HCT116 (cell line): ENCODE data around the gene METTL13. TPM values are rescaled to one million over a fixed set of nuclear protein-coding genes. Genes with fewer than 3 reads are reported as not detected.
A peak's percentile ranks its signal among the peaks of the same experiment; 100 is the strongest.

Experiments
- ATAC-seq: fragments of 200-7000 bp; cut with Tn5 transposase; 2 replicates; pipeline ENCODE4 v1.9.1; 2020; ENCODE audit warnings: mild to moderate bottlenecking, moderate library complexity
- BruUV-seq: library from RNA; stranded (reverse); fragments of 400-500 nt; replicated peaks from 2 replicates; lab custom pipeline; 2021; lab: Mats Ljungman, UMichigan
- CTCF ChIA-PET: fragments of 300-600 bp; sonication (Branson Sonifier 250); formaldehyde crosslinking; loops from one replicate; lab custom pipeline; 2021; ENCODE audit warnings: antibody characterized with exemption; lab: Charles Lee
- POLR2A ChIA-PET: fragments of 300-600, 350-600 bp; sonication (Branson Sonifier 250); formaldehyde crosslinking; loops from one replicate; lab custom pipeline; 2021; ENCODE audit warnings: antibody characterized with exemption; lab: Charles Lee
- RAD21 ChIA-PET, 2 experiments: fragments of 300-600 bp; sonication (Branson Sonifier 250); formaldehyde crosslinking; loops; one replicate each; lab custom pipeline; 2023; ENCODE audit warnings: low total read pairs in 2 of 2; ENCODE audit not compliant: uncharacterized antibody in 2 of 2, unreplicated experiment in 2 of 2, low non-redundant PET in 1 of 2; lab: Charles Lee
- DNase-seq: peaks from one replicate; pipeline ENCODE4 v3.0.0-alpha.2; 2010; ENCODE audit warnings: low read depth, low spot score
- H2AFZ ChIP-seq: fragments of 200-600 bp; shearing (Covaris generic), sonication (generic); 2 replicates; pipeline ENCODE4 v1.6.1; 2017; ENCODE audit warnings: low read depth, mixed run types, mixed read lengths, antibody characterized with exemption, low read length; ENCODE audit not compliant: poor library complexity, severe bottlenecking
- H3K27ac ChIP-seq: 2 replicates; pipeline ENCODE4 v1.5.1; 2012; ENCODE audit warnings: low read depth, low read length
- H3K27me3 ChIP-seq: fragments of 200-600 bp; sonication (generic); 2 replicates; pipeline ENCODE4 v1.6.1; 2016; ENCODE audit warnings: mixed run types, low read length, mixed read lengths; ENCODE audit not compliant: insufficient read depth
- H3K36me3 ChIP-seq, 2 experiments: fragments of 200-500 bp in 1 of 2; fragments of 200-600 bp in 1 of 2; sonication (Bioruptor generic) in 1 of 2; sonication (generic) in 1 of 2; 2 replicates each; pipeline versions ENCODE4 v1.5.1 to v1.6.1; 2014 to 2016; ENCODE audit warnings: low read length in 2 of 2, inconsistent platforms in 1 of 2, mixed read lengths in 1 of 2, mixed run types in 1 of 2; ENCODE audit not compliant: insufficient read depth in 2 of 2, control insufficient read depth in 1 of 2
- H3K4me1 ChIP-seq, 2 experiments: fragments of 200-600 bp in 1 of 2; sonication (generic) in 1 of 2; 2 replicates each; pipeline versions ENCODE4 v1.5.1 to v1.6.1; 2012 to 2017; ENCODE audit warnings: low read length in 2 of 2, inconsistent platforms in 1 of 2, mild to moderate bottlenecking in 1 of 2, mixed read lengths in 1 of 2, mixed run types in 1 of 2, moderate library complexity in 1 of 2; ENCODE audit not compliant: insufficient read depth in 2 of 2, control insufficient read depth in 1 of 2
- H3K4me2 ChIP-seq: fragments of 200-600 bp; sonication (generic); 2 replicates; pipeline ENCODE4 v1.6.1; 2017; ENCODE audit warnings: mixed run types, low read length, mixed read lengths
- H3K4me3 ChIP-seq, 2 experiments: fragments of 200-600 bp in 1 of 2; sonication (generic) in 1 of 2; replicated peaks in 1 of 2; 2 replicates each; pipeline ENCODE4 v1.5.1; 2011 to 2016; ENCODE audit warnings: low read length in 2 of 2, control low read depth in 1 of 2, low read depth in 1 of 2, mild to moderate bottlenecking in 1 of 2, mixed read lengths in 1 of 2, mixed run types in 1 of 2
- H3K79me2 ChIP-seq: fragments of 200-600 bp; sonication (generic); 2 replicates; pipeline ENCODE4 v1.6.1; 2017; ENCODE audit warnings: mild to moderate bottlenecking, mixed run types, low read length, moderate library complexity, mixed read lengths; ENCODE audit not compliant: insufficient read depth
- H3K9ac ChIP-seq: fragments of 200-600 bp; sonication (generic); 2 replicates; pipeline ENCODE4 v1.6.1; 2016; ENCODE audit warnings: low read length, mixed read lengths
- H3K9me2 ChIP-seq: fragments of 200-600 bp; sonication (generic), shearing (Covaris generic); 2 replicates; pipeline ENCODE4 v1.6.1; 2017; ENCODE audit warnings: mixed run types, mild to moderate bottlenecking, moderate library complexity; ENCODE audit not compliant: insufficient read depth
- H3K9me3 ChIP-seq, 2 experiments: fragments of 200-500 bp in 1 of 2; fragments of 200-600 bp in 1 of 2; sonication (Bioruptor generic) in 1 of 2; sonication (generic) in 1 of 2; 2 replicates each; pipeline ENCODE4 v1.6.1; 2014 to 2017; ENCODE audit warnings: low read length in 2 of 2, mixed read lengths in 2 of 2, inconsistent platforms in 1 of 2, low read depth in 1 of 2, mild to moderate bottlenecking in 1 of 2, mixed run types in 1 of 2, moderate library complexity in 1 of 2; ENCODE audit not compliant: control insufficient read depth in 1 of 2, insufficient read depth in 1 of 2
- H4K20me1 ChIP-seq: fragments of 200-600 bp; sonication (generic), shearing (Covaris generic); 2 replicates; pipeline ENCODE4 v1.6.1; 2017; ENCODE audit warnings: mixed run types, mild to moderate bottlenecking, moderate library complexity; ENCODE audit not compliant: insufficient read depth
- EGR1 ChIP-seq: IDR thresholded peaks from 2 replicates; pipeline ENCODE4 v1.6.1; 2012; ENCODE audit warnings: low read depth
- EZH2 ChIP-seq: fragments of 200-600 bp; sonication (generic); IDR thresholded peaks from 2 replicates; pipeline ENCODE4 v1.6.1; 2017; ENCODE audit warnings: antibody characterized with exemption, mixed run types
- JUND ChIP-seq: IDR thresholded peaks from 2 replicates; pipeline ENCODE4 v1.6.1; 2012
- RAD21 ChIP-seq: IDR thresholded peaks from 2 replicates; pipeline ENCODE4 v1.6.1; 2012; ENCODE audit warnings: low read depth, mild to moderate bottlenecking
- intact Hi-C: fragments of 100-400 bp; cut with micrococcal nuclease; formaldehyde crosslinking; loops from 2 replicates; pipeline ENCODE4 v1.10.0; 2022
- total RNA-seq: library from RNA; stranded (reverse); gene quantifications from one replicate; pipeline ENCODE4 v1.2.1, GENCODE V29; 2021; ENCODE audit not compliant: unreplicated experiment
- TF ChIP-seq, protein P1 (sequence below), 3 experiments: fragments of 200-600 bp in 1 of 3; sonication (generic) in 1 of 3; IDR thresholded peaks in 2 of 3; conservative IDR thresholded peaks in 1 of 3; 2 replicates each; pipeline ENCODE4 v1.5.1; 2012 to 2017; ENCODE audit warnings: low read depth in 2 of 3, low read length in 2 of 3, antibody characterized with exemption in 1 of 3, borderline replicate concordance in 1 of 3, control low read depth in 1 of 3, mild to moderate bottlenecking in 1 of 3, mixed read lengths in 1 of 3, mixed run types in 1 of 3, moderate library complexity in 1 of 3; ENCODE audit not compliant: insufficient read depth in 1 of 3
- TF ChIP-seq, protein P2 (sequence below): IDR thresholded peaks from 2 replicates; pipeline ENCODE4 v1.6.1; 2012

The METTL13 gene
- total RNA-seq, 1 experiment from 2014 or later, result 33.9 TPM

DNA sequence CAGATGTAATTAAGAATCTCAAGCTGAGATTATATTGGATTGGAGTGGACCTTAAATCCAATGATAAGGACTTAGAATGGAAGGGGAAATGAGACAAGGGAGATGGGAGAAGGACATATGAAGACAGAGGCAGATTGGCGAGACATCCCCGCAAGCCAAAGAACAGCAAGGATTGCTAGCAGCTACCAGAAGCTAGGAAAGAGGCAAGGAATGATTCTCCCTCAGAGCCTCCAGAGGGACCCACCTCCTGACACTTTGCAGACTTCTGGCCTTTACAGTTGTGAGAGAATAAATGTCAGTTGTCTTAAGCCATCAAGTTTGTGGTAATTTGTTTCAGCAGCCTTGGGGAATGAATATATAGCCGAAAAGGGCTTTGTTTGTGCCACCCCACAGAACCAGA is 20.7 kb downstream of the METTL13 start:
- ChIA-PET CTCF (interaction anchor here (0.6 to 8.4 kb wide), 7 partner anchors 39 to 597 kb away, joined by 3 to 237 read pairs (median 5); partner anchors contain the start of gene DNM3), POLR2A (interaction anchor here (1.8 kb wide), 1 partner anchor 21 kb away, joined by 6 read pairs; the partner anchor contains the start of gene METTL13), RAD21 (interaction anchor here (0.7 to 3.5 kb wide), 4 partner anchors 181 to 184 kb away, joined by 3 to 16 read pairs (median 8); no protein-coding TSS in a partner anchor)
- Histone ChIP-seq H3K9me2 (no peaks in the 10 kb centered on the region), H3K9me3 (no peaks in the 10 kb centered on the region), H3K36me3 (peaks cover 0 to 1% of the 10 kb centered on the region in 2 experiments; a peak in 1 of 4 replicates), H3K4me1 (peaks cover 0 to 4% of the 10 kb centered on the region in 2 experiments; a peak in 1 of 4 replicates), H3K79me2 (no peaks in the 10 kb centered on the region), H2AFZ (no peak overlapping the region), H3K4me2 (no peak overlapping the region), H3K4me3 (no peak overlapping the region), H3K27ac (no peak overlapping the region), H4K20me1 (no peaks in the 10 kb centered on the region), H3K27me3 (no peaks in the 10 kb centered on the region), H3K9ac (no peak overlapping the region)
- no peak for TF ChIP-seq JUND
- 0 out of 2 replicates have a peak, but pooled peaks have one; percentile 22 for TF ChIP-seq RAD21
- TF ChIP-seq, protein P1, sequence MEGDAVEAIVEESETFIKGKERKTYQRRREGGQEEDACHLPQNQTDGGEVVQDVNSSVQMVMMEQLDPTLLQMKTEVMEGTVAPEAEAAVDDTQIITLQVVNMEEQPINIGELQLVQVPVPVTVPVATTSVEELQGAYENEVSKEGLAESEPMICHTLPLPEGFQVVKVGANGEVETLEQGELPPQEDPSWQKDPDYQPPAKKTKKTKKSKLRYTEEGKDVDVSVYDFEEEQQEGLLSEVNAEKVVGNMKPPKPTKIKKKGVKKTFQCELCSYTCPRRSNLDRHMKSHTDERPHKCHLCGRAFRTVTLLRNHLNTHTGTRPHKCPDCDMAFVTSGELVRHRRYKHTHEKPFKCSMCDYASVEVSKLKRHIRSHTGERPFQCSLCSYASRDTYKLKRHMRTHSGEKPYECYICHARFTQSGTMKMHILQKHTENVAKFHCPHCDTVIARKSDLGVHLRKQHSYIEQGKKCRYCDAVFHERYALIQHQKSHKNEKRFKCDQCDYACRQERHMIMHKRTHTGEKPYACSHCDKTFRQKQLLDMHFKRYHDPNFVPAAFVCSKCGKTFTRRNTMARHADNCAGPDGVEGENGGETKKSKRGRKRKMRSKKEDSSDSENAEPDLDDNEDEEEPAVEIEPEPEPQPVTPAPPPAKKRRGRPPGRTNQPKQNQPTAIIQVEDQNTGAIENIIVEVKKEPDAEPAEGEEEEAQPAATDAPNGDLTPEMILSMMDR (IDR thresholded peaks at IDR 0.05 in 2 of 3, conservative IDR thresholded peaks at IDR 0.05 in 1 of 3; ENCODE audit: borderline replicate concordance in 1 of 3, insufficient read depth in 1 of 3, low read depth in 2 of 3, low read length in 2 of 3), result 0 out of 6 replicates have a peak, but pooled peaks of 1 of the 3 experiments have one; percentile 6
- no peak for TF ChIP-seq EZH2
- TF ChIP-seq, protein P2, sequence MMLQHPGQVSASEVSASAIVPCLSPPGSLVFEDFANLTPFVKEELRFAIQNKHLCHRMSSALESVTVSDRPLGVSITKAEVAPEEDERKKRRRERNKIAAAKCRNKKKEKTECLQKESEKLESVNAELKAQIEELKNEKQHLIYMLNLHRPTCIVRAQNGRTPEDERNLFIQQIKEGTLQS, result no peak
- intact Hi-C loops, result loop anchor here (5.0 kb wide), 2 partner anchors 155 to 600 kb away; no protein-coding TSS in a partner anchor
- DNase-seq (no peak), ATAC-seq (no peak)
- BruUV-seq, result no TSS peak

DNA sequence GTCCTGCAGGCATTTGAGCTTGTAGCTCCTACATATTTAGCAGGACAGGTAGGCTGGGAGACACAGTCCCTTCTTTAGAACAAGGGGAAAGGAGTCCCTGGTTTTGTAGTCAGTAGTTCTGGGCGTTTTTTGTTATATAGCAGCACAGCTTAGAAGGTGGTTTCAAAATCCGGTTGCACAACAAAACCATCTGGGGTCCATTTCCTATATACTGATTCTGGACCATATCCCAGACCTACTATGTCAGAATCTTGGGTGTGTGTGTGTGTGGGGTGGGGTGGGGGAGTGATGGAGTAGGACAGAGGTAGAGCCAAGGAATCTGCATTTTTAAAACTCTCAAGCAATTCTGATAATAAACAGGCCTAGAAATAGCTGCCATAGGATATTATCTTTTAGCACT is 21.6 kb downstream of the METTL13 start:
- no peak for DNase-seq
- CTCF ChIA-PET, result interaction anchor here (3.2 to 8.4 kb wide), 2 partner anchors 181 to 200 kb away, joined by 21 to 237 read pairs; no protein-coding TSS in a partner anchor

More for the DNA sequence above, 21.6 kb downstream of the METTL13 start:
- no peaks in the 10 kb centered on the region for H3K79me2 ChIP-seq
- no peak overlapping the region for H3K4me2 ChIP-seq
- H3K4me1 ChIP-seq, result peaks cover 0 to 4% of the 10 kb centered on the region in 2 experiments; a peak in 1 of 4 replicates
- H4K20me1 ChIP-seq, result no peaks in the 10 kb centered on the region
- no peaks in the 10 kb centered on the region for H3K36me3 ChIP-seq
- no peak overlapping the region for H3K4me3 ChIP-seq
- intact Hi-C loops, result loop anchor here (5.0 kb wide), 2 partner anchors 156 to 599 kb away; no protein-coding TSS in a partner anchor
- ChIA-PET POLR2A (no interaction called here), RAD21 (interaction anchor here in 1 of 2 experiments (0.6 to 3.5 kb wide), 2 partner anchors 168 to 180 kb away, joined by 3 to 16 read pairs; no protein-coding TSS in a partner anchor)
- TF ChIP-seq EGR1, result no peak
- ATAC-seq, result no peak
- H3K9me2 ChIP-seq, result no peaks in the 10 kb centered on the region
- H3K9ac ChIP-seq, result no peak overlapping the region
- H2AFZ ChIP-seq, result no peak overlapping the region
- H3K9me3 ChIP-seq, result no peaks in the 10 kb centered on the region
- no peaks in the 10 kb centered on the region for H3K27me3 ChIP-seq
- no TSS peak for BruUV-seq
- H3K27ac ChIP-seq, result no peak overlapping the region
